GM18951 (cell line): ENCODE results near the gene FSIP1.

Experiments used
- POLR2A ChIP-seq: IDR thresholded peaks from 4 replicates; pipeline ENCODE4 v1.6.1; 2011; ENCODE audit warnings: mild to moderate bottlenecking; ENCODE audit not compliant: insufficient read length, insufficient read depth; ENCODE audit errors: extremely low read depth
- in situ Hi-C: fragments of 300-500 bp; cut with MboI; formaldehyde crosslinking; loops from one replicate; pipeline ENCODE4 v1.12.0; 2022; ENCODE audit warnings: low sequenced_read_pairs, mixed read lengths, inconsistent platforms; ENCODE audit not compliant: unreplicated experiment

The FSIP1 gene

DNA sequence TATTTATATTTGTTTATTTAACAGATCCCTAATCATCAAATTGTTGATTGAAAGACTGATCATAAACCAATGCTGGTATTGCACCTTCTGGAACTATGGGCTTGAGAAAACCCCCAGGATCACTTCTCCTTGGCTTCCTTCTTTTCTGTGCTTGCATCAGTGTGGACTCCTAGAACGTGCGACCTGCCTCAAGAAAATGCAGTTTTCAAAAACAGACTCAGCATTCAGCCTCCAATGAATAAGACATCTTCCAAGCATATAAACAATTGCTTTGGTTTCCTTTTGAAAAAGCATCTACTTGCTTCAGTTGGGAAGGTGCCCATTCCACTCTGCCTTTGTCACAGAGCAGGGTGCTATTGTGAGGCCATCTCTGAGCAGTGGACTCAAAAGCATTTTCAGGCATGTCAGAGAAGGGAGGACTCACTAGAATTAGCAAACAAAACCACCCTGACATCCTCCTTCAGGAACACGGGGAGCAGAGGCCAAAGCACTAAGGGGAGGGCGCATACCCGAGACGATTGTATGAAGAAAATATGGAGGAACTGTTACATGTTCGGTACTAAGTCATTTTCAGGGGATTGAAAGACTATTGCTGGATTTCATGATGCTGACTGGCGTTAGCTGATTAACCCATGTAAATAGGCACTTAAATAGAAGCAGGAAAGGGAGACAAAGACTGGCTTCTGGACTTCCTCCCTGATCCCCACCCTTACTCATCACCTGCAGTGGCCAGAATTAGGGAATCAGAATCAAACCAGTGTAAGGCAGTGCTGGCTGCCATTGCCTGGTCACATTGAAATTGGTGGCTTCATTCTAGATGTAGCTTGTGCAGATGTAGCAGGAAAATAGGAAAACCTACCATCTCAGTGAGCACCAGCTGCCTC lies 187.1 kb downstream of the FSIP1 start:
- in situ Hi-C loops: loop anchor here (25.0 kb wide), 2 partner anchors 783 to 883 kb away; no protein-coding TSS in a partner anchor
- no peak for TF ChIP-seq POLR2A

DNA sequence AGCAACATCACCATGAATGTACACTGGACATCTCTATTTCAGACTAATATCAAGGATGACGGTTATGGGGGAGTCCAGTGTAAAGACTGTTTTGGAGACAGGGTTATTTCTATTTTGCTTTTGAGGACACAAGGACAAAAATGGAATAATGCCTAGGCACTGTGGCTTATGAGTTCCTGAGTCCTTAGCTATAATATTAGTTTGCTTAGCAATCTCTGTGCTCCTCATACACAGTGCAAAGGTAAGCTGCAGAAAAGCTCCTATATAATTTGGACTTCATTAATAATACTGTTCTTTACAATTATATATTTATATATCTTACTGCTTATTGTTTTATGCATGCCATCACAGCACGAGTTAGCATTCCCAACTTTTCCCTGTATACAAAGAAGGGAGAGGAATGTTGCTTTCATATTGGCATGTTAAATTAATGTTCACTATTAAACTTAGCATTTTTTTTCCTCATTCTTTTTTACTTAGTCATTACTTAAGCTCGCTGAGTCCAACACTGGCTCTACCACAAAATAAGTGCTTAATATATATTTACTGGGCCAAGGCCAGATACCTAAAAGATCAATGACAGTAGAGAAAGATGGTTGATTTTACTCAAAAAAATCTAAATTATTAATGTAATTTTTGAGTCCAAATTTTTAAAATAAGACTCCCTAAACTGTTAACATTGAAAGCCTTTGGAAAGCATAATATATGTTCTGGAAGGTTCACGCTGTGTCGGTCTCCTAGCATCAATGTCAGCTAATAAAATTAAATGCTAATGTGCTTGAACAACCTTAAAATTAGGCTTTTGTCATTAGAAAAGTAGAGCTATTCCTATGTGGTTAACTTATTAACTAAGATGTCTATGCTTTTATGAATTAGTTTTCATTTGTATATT lies 187.9 kb downstream of the FSIP1 start:
- no peak for TF ChIP-seq POLR2A
- in situ Hi-C loops: loop anchor here (25.0 kb wide), 2 partner anchors 782 to 882 kb away; no protein-coding TSS in a partner anchor

DNA sequence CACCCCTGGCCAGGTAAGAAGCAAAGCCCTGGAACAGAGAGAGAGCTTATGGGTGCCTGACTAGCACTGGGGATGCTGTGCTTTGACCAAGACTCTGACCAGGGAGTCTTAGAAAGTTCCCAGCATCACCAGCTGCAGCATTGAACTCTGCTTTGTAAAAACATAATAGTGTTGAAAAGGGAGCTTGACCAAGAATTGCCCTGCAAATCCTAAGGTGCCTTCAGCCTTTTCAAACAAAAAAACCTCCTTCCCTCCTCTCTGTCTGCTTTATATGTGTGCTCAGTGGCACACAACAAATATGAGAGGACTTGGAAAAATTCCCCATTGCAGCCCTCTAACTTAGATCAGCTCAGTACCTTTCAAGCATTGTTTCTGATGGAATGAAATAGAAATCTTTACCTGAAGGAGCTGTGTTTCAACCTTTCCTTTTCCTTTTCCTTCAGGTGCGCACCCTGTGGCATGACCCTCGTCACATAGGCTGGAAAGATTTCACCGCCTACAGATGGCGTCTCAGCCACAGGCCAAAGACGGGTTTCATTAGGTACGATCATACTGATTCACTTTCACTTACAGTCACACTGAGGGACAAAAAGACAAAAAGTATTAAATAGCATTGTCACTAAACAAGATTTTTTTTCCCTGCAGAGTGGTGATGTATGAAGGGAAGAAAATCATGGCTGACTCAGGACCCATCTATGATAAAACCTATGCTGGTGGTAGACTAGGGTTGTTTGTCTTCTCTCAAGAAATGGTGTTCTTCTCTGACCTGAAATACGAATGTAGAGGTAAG lies 188.8 kb downstream of the FSIP1 start:
- in situ Hi-C loops: loop anchor here (25.0 kb wide), 2 partner anchors 782 to 882 kb away; no protein-coding TSS in a partner anchor
- TF ChIP-seq POLR2A: no peak

DNA sequence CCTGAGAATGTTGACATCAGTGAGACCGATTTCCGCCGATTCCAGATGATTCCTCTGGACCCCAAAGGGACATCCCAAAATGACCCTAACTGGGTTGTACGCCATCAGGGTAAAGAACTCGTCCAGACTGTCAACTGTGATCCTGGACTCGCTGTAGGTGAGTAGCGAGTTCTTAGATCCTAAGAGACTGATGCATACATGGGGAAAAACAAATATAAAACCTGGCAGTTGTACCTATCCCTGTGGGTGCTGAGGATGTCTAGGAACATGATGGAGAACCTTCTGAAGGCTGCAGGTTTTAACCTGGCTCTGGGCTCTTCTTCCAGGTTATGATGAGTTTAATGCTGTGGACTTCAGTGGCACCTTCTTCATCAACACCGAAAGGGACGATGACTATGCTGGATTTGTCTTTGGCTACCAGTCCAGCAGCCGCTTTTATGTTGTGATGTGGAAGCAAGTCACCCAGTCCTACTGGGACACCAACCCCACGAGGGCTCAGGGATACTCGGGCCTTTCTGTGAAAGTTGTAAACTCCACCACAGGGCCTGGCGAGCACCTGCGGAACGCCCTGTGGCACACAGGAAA lies 189.5 kb downstream of the FSIP1 start:
- in situ Hi-C loops: loop anchor here (25.0 kb wide), 2 partner anchors 781 to 881 kb away; no protein-coding TSS in a partner anchor
- no peak for TF ChIP-seq POLR2A

DNA sequence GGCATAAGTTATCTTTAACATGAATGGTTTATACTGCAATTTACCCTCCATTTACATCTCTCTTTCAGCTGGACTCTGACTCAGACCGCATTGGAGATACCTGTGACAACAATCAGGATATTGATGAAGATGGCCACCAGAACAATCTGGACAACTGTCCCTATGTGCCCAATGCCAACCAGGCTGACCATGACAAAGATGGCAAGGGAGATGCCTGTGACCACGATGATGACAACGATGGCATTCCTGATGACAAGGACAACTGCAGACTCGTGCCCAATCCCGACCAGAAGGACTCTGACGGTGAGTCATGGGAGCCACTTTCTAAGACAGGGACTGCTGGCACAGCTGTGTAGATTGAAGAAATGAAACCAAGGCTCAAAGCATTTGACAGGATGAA lies 190.1 kb downstream of the FSIP1 start:
- in situ Hi-C loops: loop anchor here (25.0 kb wide), 2 partner anchors 780 to 880 kb away; no protein-coding TSS in a partner anchor
- TF ChIP-seq POLR2A: no peak

DNA sequence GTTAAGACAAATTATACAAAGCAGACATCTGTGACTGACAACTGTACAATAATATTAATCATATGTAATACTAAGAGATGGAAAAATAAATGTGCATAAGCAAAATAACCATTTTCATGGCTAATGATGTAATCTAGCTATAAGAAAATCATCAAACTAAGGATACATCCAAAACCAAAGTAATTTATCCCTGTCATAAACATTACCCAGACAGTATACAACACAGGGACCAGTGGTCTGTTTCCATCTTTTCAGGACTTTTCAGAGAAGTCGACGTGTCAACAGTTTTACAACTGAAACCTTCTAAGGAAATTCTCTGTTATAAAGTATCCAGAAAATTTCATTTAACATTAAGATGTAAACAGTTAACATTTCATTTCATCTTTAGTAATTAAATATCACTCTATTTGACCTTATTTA lies 190.7 kb downstream of the FSIP1 start:
- in situ Hi-C loops: loop anchor here (25.0 kb wide), 2 partner anchors 780 to 880 kb away; no protein-coding TSS in a partner anchor

DNA sequence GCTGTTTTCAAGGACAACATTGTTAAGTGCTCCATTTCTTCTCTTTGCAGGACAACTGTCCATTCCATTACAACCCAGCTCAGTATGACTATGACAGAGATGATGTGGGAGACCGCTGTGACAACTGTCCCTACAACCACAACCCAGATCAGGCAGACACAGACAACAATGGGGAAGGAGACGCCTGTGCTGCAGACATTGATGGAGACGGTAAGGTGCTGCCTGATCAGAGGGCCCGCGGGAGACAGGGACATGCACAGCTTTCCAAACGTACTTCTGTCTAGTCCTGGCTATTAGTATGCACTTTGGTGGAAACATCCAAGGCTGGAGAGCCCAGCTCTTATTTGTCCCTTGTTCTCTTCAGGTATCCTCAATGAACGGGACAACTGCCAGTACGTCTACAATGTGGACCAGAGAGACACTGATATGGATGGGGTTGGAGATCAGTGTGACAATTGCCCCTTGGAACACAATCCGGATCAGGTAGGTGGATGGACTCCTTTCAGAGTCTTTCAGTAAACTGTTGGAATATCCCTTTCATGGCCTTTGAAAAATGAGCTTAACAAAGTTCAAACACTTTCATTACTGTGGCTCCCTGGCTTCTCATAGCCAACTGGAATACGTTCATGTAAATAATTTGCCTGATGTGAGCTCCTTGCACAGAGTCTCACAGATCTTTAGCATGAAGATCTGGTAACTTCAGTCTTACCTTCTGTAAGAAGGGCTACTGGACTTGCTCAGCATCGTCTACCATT lies 191.3 kb downstream of the FSIP1 start:
- no peak for TF ChIP-seq POLR2A
- in situ Hi-C loops: loop anchor here (25.0 kb wide), 2 partner anchors 779 to 879 kb away; no protein-coding TSS in a partner anchor

More for the DNA sequence above, 190.7 kb downstream of the FSIP1 start:
- TF ChIP-seq POLR2A: no peak

DNA sequence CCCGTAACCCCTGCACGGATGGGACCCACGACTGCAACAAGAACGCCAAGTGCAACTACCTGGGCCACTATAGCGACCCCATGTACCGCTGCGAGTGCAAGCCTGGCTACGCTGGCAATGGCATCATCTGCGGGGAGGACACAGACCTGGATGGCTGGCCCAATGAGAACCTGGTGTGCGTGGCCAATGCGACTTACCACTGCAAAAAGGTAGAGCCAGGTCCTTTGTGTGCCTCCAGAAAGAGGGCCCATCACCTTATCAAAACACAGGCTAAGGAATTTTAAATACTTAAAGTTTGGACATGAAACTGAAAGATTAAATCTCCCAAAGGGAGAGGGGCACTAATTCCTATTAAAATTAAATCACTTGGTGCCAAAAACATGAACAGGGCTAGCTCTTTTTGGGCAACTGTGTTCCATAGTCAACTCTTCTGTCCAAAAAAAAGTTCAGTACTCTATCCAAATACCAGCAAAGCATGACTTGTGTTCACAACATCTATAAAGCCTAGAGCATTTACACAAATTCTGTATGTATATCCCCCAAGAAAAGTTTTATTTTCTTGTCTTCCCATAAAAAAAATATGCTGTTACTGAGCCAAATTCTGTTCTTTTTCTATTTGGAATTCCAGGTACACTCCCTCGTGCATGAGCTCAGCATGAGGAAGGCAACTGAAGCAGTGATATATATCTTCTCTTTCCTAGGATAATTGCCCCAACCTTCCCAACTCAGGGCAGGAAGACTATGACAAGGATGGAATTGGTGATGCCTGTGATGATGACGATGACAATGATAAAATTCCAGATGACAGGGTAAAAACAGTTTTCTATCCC lies 192.6 kb downstream of the FSIP1 start:
- in situ Hi-C loops: loop anchor here (25.0 kb wide), 2 partner anchors 778 to 878 kb away; no protein-coding TSS in a partner anchor
- no peak for TF ChIP-seq POLR2A

DNA sequence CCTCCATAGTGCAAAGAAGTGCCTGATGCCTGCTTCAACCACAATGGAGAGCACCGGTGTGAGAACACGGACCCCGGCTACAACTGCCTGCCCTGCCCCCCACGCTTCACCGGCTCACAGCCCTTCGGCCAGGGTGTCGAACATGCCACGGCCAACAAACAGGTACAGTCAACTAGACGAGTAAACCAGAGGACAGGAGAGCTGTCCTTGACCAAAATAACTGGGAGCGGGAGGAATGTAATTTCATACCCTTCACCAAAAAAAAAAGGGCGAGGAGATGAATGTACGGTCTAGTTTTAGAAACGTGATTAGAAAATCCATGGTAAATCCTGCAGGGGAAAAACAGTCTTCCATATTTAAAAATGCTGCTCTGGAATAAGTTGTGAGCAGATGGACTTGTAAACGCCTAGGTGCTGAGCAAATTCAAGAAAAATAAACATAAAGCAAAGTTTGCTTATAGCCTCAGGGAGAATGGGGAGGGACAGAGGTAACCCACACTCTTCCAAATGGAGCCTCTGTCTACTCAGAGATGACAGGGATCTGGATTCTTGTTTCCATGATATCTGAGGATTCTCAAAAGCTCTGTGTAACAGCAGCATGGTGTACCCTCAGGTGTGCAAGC lies 193.3 kb downstream of the FSIP1 start:
- in situ Hi-C loops: loop anchor here (25.0 kb wide), 2 partner anchors 777 to 877 kb away; no protein-coding TSS in a partner anchor
- no peak for TF ChIP-seq POLR2A
